HCT116 (cell line): ENCODE data around the gene PARVG. TPM values are rescaled to one million over a fixed set of nuclear protein-coding genes. Genes with fewer than 3 reads are reported as not detected.

Experiments
- ATAC-seq: fragments of 200-7000 bp; cut with Tn5 transposase; 2 replicates; pipeline ENCODE4 v1.9.1; 2020; ENCODE audit warnings: mild to moderate bottlenecking, moderate library complexity
- BruUV-seq: library from RNA; stranded (reverse); fragments of 400-500 nt; replicated peaks from 2 replicates; lab custom pipeline; 2021; lab: Mats Ljungman, UMichigan
- CTCF ChIA-PET: fragments of 300-600 bp; sonication (Branson Sonifier 250); formaldehyde crosslinking; loops from one replicate; lab custom pipeline; 2021; ENCODE audit warnings: antibody characterized with exemption; lab: Charles Lee
- POLR2A ChIA-PET: fragments of 300-600, 350-600 bp; sonication (Branson Sonifier 250); formaldehyde crosslinking; loops from one replicate; lab custom pipeline; 2021; ENCODE audit warnings: antibody characterized with exemption; lab: Charles Lee
- RAD21 ChIA-PET, 2 experiments: fragments of 300-600 bp; sonication (Branson Sonifier 250); formaldehyde crosslinking; loops; one replicate each; lab custom pipeline; 2023; ENCODE audit warnings: low total read pairs in 2 of 2; ENCODE audit not compliant: uncharacterized antibody in 2 of 2, unreplicated experiment in 2 of 2, low non-redundant PET in 1 of 2; lab: Charles Lee
- DNase-seq: peaks from one replicate; pipeline ENCODE4 v3.0.0-alpha.2; 2010; ENCODE audit warnings: low read depth, low spot score
- H2AFZ ChIP-seq: fragments of 200-600 bp; shearing (Covaris generic), sonication (generic); 2 replicates; pipeline ENCODE4 v1.6.1; 2017; ENCODE audit warnings: low read depth, mixed run types, mixed read lengths, antibody characterized with exemption, low read length; ENCODE audit not compliant: poor library complexity, severe bottlenecking
- H3K27ac ChIP-seq: 2 replicates; pipeline ENCODE4 v1.5.1; 2012; ENCODE audit warnings: low read depth, low read length
- H3K27me3 ChIP-seq: fragments of 200-600 bp; sonication (generic); 2 replicates; pipeline ENCODE4 v1.6.1; 2016; ENCODE audit warnings: mixed run types, low read length, mixed read lengths; ENCODE audit not compliant: insufficient read depth
- H3K36me3 ChIP-seq, 2 experiments: fragments of 200-500 bp in 1 of 2; fragments of 200-600 bp in 1 of 2; sonication (Bioruptor generic) in 1 of 2; sonication (generic) in 1 of 2; 2 replicates each; pipeline versions ENCODE4 v1.5.1 to v1.6.1; 2014 to 2016; ENCODE audit warnings: low read length in 2 of 2, inconsistent platforms in 1 of 2, mixed read lengths in 1 of 2, mixed run types in 1 of 2; ENCODE audit not compliant: insufficient read depth in 2 of 2, control insufficient read depth in 1 of 2
- H3K4me1 ChIP-seq, 2 experiments: fragments of 200-600 bp in 1 of 2; sonication (generic) in 1 of 2; 2 replicates each; pipeline versions ENCODE4 v1.5.1 to v1.6.1; 2012 to 2017; ENCODE audit warnings: low read length in 2 of 2, inconsistent platforms in 1 of 2, mild to moderate bottlenecking in 1 of 2, mixed read lengths in 1 of 2, mixed run types in 1 of 2, moderate library complexity in 1 of 2; ENCODE audit not compliant: insufficient read depth in 2 of 2, control insufficient read depth in 1 of 2
- H3K4me2 ChIP-seq: fragments of 200-600 bp; sonication (generic); 2 replicates; pipeline ENCODE4 v1.6.1; 2017; ENCODE audit warnings: mixed run types, low read length, mixed read lengths
- H3K4me3 ChIP-seq, 2 experiments: fragments of 200-600 bp in 1 of 2; sonication (generic) in 1 of 2; replicated peaks in 1 of 2; 2 replicates each; pipeline ENCODE4 v1.5.1; 2011 to 2016; ENCODE audit warnings: low read length in 2 of 2, control low read depth in 1 of 2, low read depth in 1 of 2, mild to moderate bottlenecking in 1 of 2, mixed read lengths in 1 of 2, mixed run types in 1 of 2
- H3K79me2 ChIP-seq: fragments of 200-600 bp; sonication (generic); 2 replicates; pipeline ENCODE4 v1.6.1; 2017; ENCODE audit warnings: mild to moderate bottlenecking, mixed run types, low read length, moderate library complexity, mixed read lengths; ENCODE audit not compliant: insufficient read depth
- H3K9ac ChIP-seq: fragments of 200-600 bp; sonication (generic); 2 replicates; pipeline ENCODE4 v1.6.1; 2016; ENCODE audit warnings: low read length, mixed read lengths
- H3K9me2 ChIP-seq: fragments of 200-600 bp; sonication (generic), shearing (Covaris generic); 2 replicates; pipeline ENCODE4 v1.6.1; 2017; ENCODE audit warnings: mixed run types, mild to moderate bottlenecking, moderate library complexity; ENCODE audit not compliant: insufficient read depth
- H3K9me3 ChIP-seq, 2 experiments: fragments of 200-500 bp in 1 of 2; fragments of 200-600 bp in 1 of 2; sonication (Bioruptor generic) in 1 of 2; sonication (generic) in 1 of 2; 2 replicates each; pipeline ENCODE4 v1.6.1; 2014 to 2017; ENCODE audit warnings: low read length in 2 of 2, mixed read lengths in 2 of 2, inconsistent platforms in 1 of 2, low read depth in 1 of 2, mild to moderate bottlenecking in 1 of 2, mixed run types in 1 of 2, moderate library complexity in 1 of 2; ENCODE audit not compliant: control insufficient read depth in 1 of 2, insufficient read depth in 1 of 2
- H4K20me1 ChIP-seq: fragments of 200-600 bp; sonication (generic), shearing (Covaris generic); 2 replicates; pipeline ENCODE4 v1.6.1; 2017; ENCODE audit warnings: mixed run types, mild to moderate bottlenecking, moderate library complexity; ENCODE audit not compliant: insufficient read depth
- ATF3 ChIP-seq: IDR thresholded peaks from 2 replicates; pipeline ENCODE4 v1.6.1; 2012
- CBX3 ChIP-seq: IDR thresholded peaks from 2 replicates; pipeline ENCODE4 v1.6.1; 2012; ENCODE audit warnings: low read depth
- CEBPB ChIP-seq: IDR thresholded peaks from 2 replicates; pipeline ENCODE4 v1.6.1; 2012; ENCODE audit warnings: low read depth
- CTCF ChIP-seq, 3 experiments: fragments of 200-600 bp in 1 of 3; sonication (generic) in 1 of 3; IDR thresholded peaks in 2 of 3; conservative IDR thresholded peaks in 1 of 3; 2 replicates each; pipeline ENCODE4 v1.5.1; 2012 to 2017; ENCODE audit warnings: low read depth in 2 of 3, low read length in 2 of 3, antibody characterized with exemption in 1 of 3, borderline replicate concordance in 1 of 3, control low read depth in 1 of 3, mild to moderate bottlenecking in 1 of 3, mixed read lengths in 1 of 3, mixed run types in 1 of 3, moderate library complexity in 1 of 3; ENCODE audit not compliant: insufficient read depth in 1 of 3
- EGR1 ChIP-seq: IDR thresholded peaks from 2 replicates; pipeline ENCODE4 v1.6.1; 2012; ENCODE audit warnings: low read depth
- ELF1 ChIP-seq: IDR thresholded peaks from 2 replicates; pipeline ENCODE4 v1.6.1; 2012; ENCODE audit warnings: low read depth, borderline replicate concordance
- EZH2 ChIP-seq: fragments of 200-600 bp; sonication (generic); IDR thresholded peaks from 2 replicates; pipeline ENCODE4 v1.6.1; 2017; ENCODE audit warnings: antibody characterized with exemption, mixed run types
- EZH2phosphoT487 ChIP-seq: fragments of 200-600 bp; IDR thresholded peaks from 2 replicates; pipeline ENCODE4 v1.6.1; 2018; ENCODE audit warnings: antibody characterized with exemption, borderline replicate concordance
- POLR2A ChIP-seq: IDR thresholded peaks from 2 replicates; pipeline ENCODE4 v1.7.0; 2011; ENCODE audit warnings: borderline replicate concordance; ENCODE audit not compliant: insufficient read depth, insufficient read length; ENCODE audit errors: extremely low read depth
- POLR2AphosphoS5 ChIP-seq: IDR thresholded peaks from 2 replicates; pipeline ENCODE4 v1.6.1; 2011; ENCODE audit warnings: mild to moderate bottlenecking, low read depth, low read length, moderate library complexity
- RAD21 ChIP-seq: IDR thresholded peaks from 2 replicates; pipeline ENCODE4 v1.6.1; 2012; ENCODE audit warnings: low read depth, mild to moderate bottlenecking
- REST ChIP-seq: IDR thresholded peaks from 2 replicates; pipeline ENCODE4 v1.6.1; 2012; ENCODE audit warnings: low read depth
- SRF ChIP-seq: IDR thresholded peaks from 2 replicates; pipeline ENCODE4 v1.6.1; 2012; ENCODE audit warnings: low read depth
- ZBTB33 ChIP-seq: IDR thresholded peaks from 2 replicates; pipeline ENCODE4 v1.6.1; 2011; ENCODE audit warnings: mild to moderate bottlenecking, low read length, moderate library complexity; ENCODE audit not compliant: insufficient replicate concordance; ENCODE audit errors: extremely low read depth
- ZNF274 ChIP-seq: fragments of 200-500 bp; sonication (Bioruptor generic); IDR thresholded peaks from 2 replicates; pipeline ENCODE4 v1.6.1; 2014; ENCODE audit warnings: mild to moderate bottlenecking, low read depth, low read length, inconsistent platforms
- intact Hi-C: fragments of 100-400 bp; cut with micrococcal nuclease; formaldehyde crosslinking; loops from 2 replicates; pipeline ENCODE4 v1.10.0; 2022
- total RNA-seq: library from RNA; stranded (reverse); gene quantifications from one replicate; pipeline ENCODE4 v1.2.1, GENCODE V29; 2021; ENCODE audit not compliant: unreplicated experiment

Gene PARVG
- total RNA-seq, 1 experiment from 2014 or later, result 0.57 TPM

- no peaks in the 10 kb centered on the region for H4K20me1 ChIP-seq
- H3K9me3 ChIP-seq, result no peaks in the 10 kb centered on the region
- TF ChIP-seq REST (no peak), ATF3 (no peak), EZH2 (no peak), SRF (no peak), ELF1 (no peak), CEBPB (no peak), RAD21 (no peak), ZNF274 (no peak), CTCF (IDR thresholded peaks at IDR 0.05 in 2 of 3, conservative IDR thresholded peaks at IDR 0.05 in 1 of 3; ENCODE audit: borderline replicate concordance in 1 of 3, insufficient read depth in 1 of 3, low read depth in 2 of 3, low read length in 2 of 3) (no peak), POLR2A (no peak), CBX3 (no peak), EZH2phosphoT487 (no peak), POLR2AphosphoS5 (no peak), ZBTB33 (no peak), EGR1 (no peak)
- no peaks in the 10 kb centered on the region for H3K9me2 ChIP-seq
- H3K4me2 ChIP-seq, result no peak overlapping the region
- peaks cover 0 to 4% of the 10 kb centered on the region in 2 experiments; a peak in 1 of 4 replicates for H3K4me1 ChIP-seq
- no TSS peak for BruUV-seq
- no peaks in the 10 kb centered on the region for H3K79me2 ChIP-seq
- H3K27me3 ChIP-seq, result no peaks in the 10 kb centered on the region
- no peak for ATAC-seq
- H3K27ac ChIP-seq, result no peak overlapping the region
- ChIA-PET POLR2A (no interaction called here), RAD21 (no interaction called here), CTCF (no interaction called here)
- no peak for DNase-seq
- H3K4me3 ChIP-seq, result no peak overlapping the region
- H3K36me3 ChIP-seq, result no peaks in the 10 kb centered on the region
- H3K9ac ChIP-seq, result no peak overlapping the region
- no peak overlapping the region for H2AFZ ChIP-seq
- intact Hi-C loops, result no loop called here
Observed at GRCh38 chr22:44147008-44147645, 33.6 kb upstream of the PARVG start.
